HEK293 (cell line): ENCODE results near the gene SMCO4.

ENCODE experiments used
- CTCF ChIA-PET: fragments of 350-600 bp; formaldehyde crosslinking; extraction: SDS; loops from one replicate; lab custom pipeline; 2021; ENCODE audit warnings: antibody characterized with exemption; lab: Yijun Ruan, JAX
- POLR2A ChIA-PET: fragments of 300-600 bp; formaldehyde crosslinking; extraction: SDS; loops from one replicate; lab custom pipeline; 2020; ENCODE audit warnings: antibody characterized with exemption, inconsistent platforms; lab: Yijun Ruan, JAX
- H3K27ac ChIP-seq: fragments of 200-500 bp; sonication (Bioruptor generic); 2 replicates; pipeline ENCODE4 v1.5.1; 2014; ENCODE audit warnings: low read depth, low read length, control low read depth, inconsistent platforms; ENCODE audit errors: extremely low read depth
- H3K36me3 ChIP-seq, 2 experiments: fragments of 200-500 bp in 1 of 2; sonication (Bioruptor generic) in 1 of 2; 1 replicate in 1 of 2; 2 replicates in 1 of 2; pipeline ENCODE4 v1.5.1; 2014 to 2017; ENCODE audit warnings: inconsistent platforms in 2 of 2, low read length in 2 of 2; ENCODE audit not compliant: control insufficient read depth in 2 of 2, insufficient read depth in 1 of 2
- H3K4me1 ChIP-seq: fragments of 200-500 bp; sonication (Bioruptor generic); 2 replicates; pipeline ENCODE4 v1.5.1; 2014; ENCODE audit warnings: mild to moderate bottlenecking, low read length, inconsistent platforms; ENCODE audit not compliant: control insufficient read depth, insufficient read depth
- H3K4me3 ChIP-seq: 2 replicates; pipeline ENCODE4 v1.5.1; 2011; ENCODE audit warnings: low read depth, mild to moderate bottlenecking, control low read depth, low read length, moderate library complexity
- H3K9me3 ChIP-seq: fragments of 200-500 bp; sonication (Bioruptor generic); 2 replicates; pipeline ENCODE4 v1.5.1; 2014; ENCODE audit warnings: low read depth, low read length, inconsistent platforms; ENCODE audit not compliant: control insufficient read depth, insufficient read depth
- FEZF1 ChIP-seq: fragments of 450-650 bp; formaldehyde crosslinking; IDR thresholded peaks from 2 replicates; pipeline ENCODE4 v1.5.1; 2016; ENCODE audit warnings: missing biosample characterization, missing genetic modification characterization
- HOXA7 ChIP-seq: sonication (generic); formaldehyde crosslinking; IDR thresholded peaks from 2 replicates; pipeline ENCODE4 v1.8.1; 2022; ENCODE audit warnings: missing genetic modification reagents, borderline replicate concordance
- HOXC10 ChIP-seq: sonication (generic); formaldehyde crosslinking; IDR thresholded peaks from 2 replicates; pipeline ENCODE4 v1.8.1; 2023; ENCODE audit warnings: mild to moderate bottlenecking, missing genetic modification reagents
- MZF1 ChIP-seq: fragments of 450-650 bp; formaldehyde crosslinking; IDR thresholded peaks from 2 replicates; pipeline ENCODE4 v1.5.1; 2017; ENCODE audit warnings: missing biosample characterization, missing genetic modification characterization, borderline replicate concordance
- SCRT2 ChIP-seq: fragments of 450-650 bp; formaldehyde crosslinking; IDR thresholded peaks from 2 replicates; pipeline ENCODE4 v1.5.1; 2016; ENCODE audit warnings: missing biosample characterization, missing genetic modification characterization
- ZBTB21 ChIP-seq: fragments of 450-650 bp; formaldehyde crosslinking; IDR thresholded peaks from 2 replicates; pipeline ENCODE4 v1.5.1; 2017; ENCODE audit warnings: missing biosample characterization, missing genetic modification characterization
- ZFP3 ChIP-seq: fragments of 450-650 bp; formaldehyde crosslinking; IDR thresholded peaks from 2 replicates; pipeline ENCODE4 v1.5.1; 2016; ENCODE audit warnings: low read depth, missing biosample characterization, missing genetic modification characterization
- ZNF155 ChIP-seq: fragments of 450-650 bp; formaldehyde crosslinking; IDR thresholded peaks from 2 replicates; pipeline ENCODE4 v1.5.1; 2016; ENCODE audit warnings: missing biosample characterization, missing genetic modification characterization
- ZNF16 ChIP-seq: fragments of 450-650 bp; formaldehyde crosslinking; IDR thresholded peaks from 2 replicates; pipeline ENCODE4 v1.5.1; 2016; ENCODE audit warnings: low read depth, missing biosample characterization, missing genetic modification characterization
- ZNF169 ChIP-seq: fragments of 450-650 bp; formaldehyde crosslinking; IDR thresholded peaks from 2 replicates; pipeline ENCODE4 v1.5.1; 2016; ENCODE audit warnings: missing biosample characterization, missing genetic modification characterization
- ZNF223 ChIP-seq: fragments of 450-650 bp; formaldehyde crosslinking; IDR thresholded peaks from 2 replicates; pipeline ENCODE4 v1.5.1; 2016; ENCODE audit warnings: missing biosample characterization, missing genetic modification characterization
- ZNF48 ChIP-seq: fragments of 450-650 bp; formaldehyde crosslinking; IDR thresholded peaks from 2 replicates; pipeline ENCODE4 v1.5.1; 2016; ENCODE audit warnings: missing biosample characterization, missing genetic modification characterization
- ZNF654 ChIP-seq: fragments of 450-650 bp; formaldehyde crosslinking; IDR thresholded peaks from 2 replicates; pipeline ENCODE4 v1.5.1; 2016; ENCODE audit warnings: low read depth, missing biosample characterization, missing genetic modification characterization
- ZNF707 ChIP-seq: fragments of 450-650 bp; formaldehyde crosslinking; IDR thresholded peaks from 2 replicates; pipeline ENCODE4 v1.5.1; 2016; ENCODE audit warnings: missing biosample characterization, missing genetic modification characterization
- ZNF768 ChIP-seq: fragments of 450-650 bp; formaldehyde crosslinking; IDR thresholded peaks from 2 replicates; pipeline ENCODE4 v1.5.1; 2018; ENCODE audit warnings: missing biosample characterization, mild to moderate bottlenecking, missing genetic modification characterization
- ZNF837 ChIP-seq: fragments of 450-650 bp; formaldehyde crosslinking; IDR thresholded peaks from 2 replicates; pipeline ENCODE4 v1.5.1; 2016; ENCODE audit warnings: missing biosample characterization, missing genetic modification characterization
- ZNF843 ChIP-seq: fragments of 450-650 bp; formaldehyde crosslinking; IDR thresholded peaks from 2 replicates; pipeline ENCODE4 v1.5.1; 2016; ENCODE audit warnings: missing biosample characterization, missing genetic modification characterization
- TF ChIP-seq, protein P1 (sequence below): fragments of 450-650 bp; formaldehyde crosslinking; conservative IDR thresholded peaks from 2 replicates; pipeline ENCODE4 v1.5.1; 2016; ENCODE audit warnings: low read depth, missing biosample characterization, missing genetic modification characterization
- TF ChIP-seq, protein P2 (sequence below): fragments of 450-650 bp; formaldehyde crosslinking; IDR thresholded peaks from 2 replicates; pipeline ENCODE4 v1.5.1; 2017; ENCODE audit warnings: missing biosample characterization, missing genetic modification characterization
- TF ChIP-seq, protein P3 (sequence below): fragments of 450-650 bp; IDR thresholded peaks from 2 replicates; pipeline ENCODE4 v1.5.1; 2018; ENCODE audit warnings: missing biosample characterization, missing genetic modification characterization
- TF ChIP-seq, protein P4 (sequence below): fragments of 450-650 bp; formaldehyde crosslinking; IDR thresholded peaks from 2 replicates; pipeline ENCODE4 v1.5.1; 2016; ENCODE audit warnings: missing biosample characterization, missing genetic modification characterization
- TF ChIP-seq, protein P5 (sequence below): fragments of 450-650 bp; formaldehyde crosslinking; IDR thresholded peaks from 2 replicates; pipeline ENCODE4 v1.5.1; 2016; ENCODE audit warnings: missing biosample characterization, missing genetic modification characterization
- TF ChIP-seq, protein P6 (sequence below): fragments of 450-650 bp; formaldehyde crosslinking; IDR thresholded peaks from 2 replicates; pipeline ENCODE4 v1.5.1; 2016; ENCODE audit warnings: missing biosample characterization, missing genetic modification characterization, low read depth

SMCO4 gene

DNA sequence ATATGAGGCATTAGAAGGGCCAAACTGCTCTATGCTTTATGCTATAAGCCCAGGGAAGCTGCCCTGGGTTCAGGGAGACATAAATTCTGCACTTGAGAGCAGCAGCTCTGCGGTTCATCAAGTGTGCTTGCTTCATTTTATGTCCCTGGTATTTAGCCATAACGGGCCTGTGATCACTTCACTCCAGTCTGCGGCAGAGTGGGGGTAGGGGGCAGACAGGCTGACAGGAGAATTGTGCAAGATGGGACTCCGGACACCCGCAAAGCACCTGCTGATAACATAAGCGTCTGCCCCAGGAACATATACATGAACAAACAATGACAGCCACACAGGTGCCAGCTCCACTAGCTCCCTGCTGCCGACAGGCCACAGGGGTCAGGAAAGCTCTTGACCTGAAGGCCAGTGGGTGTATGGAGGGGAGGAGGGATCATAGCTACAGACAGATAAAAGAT lies 56.1 kb downstream of the SMCO4 start (continued):
- TF ChIP-seq, protein P1, sequence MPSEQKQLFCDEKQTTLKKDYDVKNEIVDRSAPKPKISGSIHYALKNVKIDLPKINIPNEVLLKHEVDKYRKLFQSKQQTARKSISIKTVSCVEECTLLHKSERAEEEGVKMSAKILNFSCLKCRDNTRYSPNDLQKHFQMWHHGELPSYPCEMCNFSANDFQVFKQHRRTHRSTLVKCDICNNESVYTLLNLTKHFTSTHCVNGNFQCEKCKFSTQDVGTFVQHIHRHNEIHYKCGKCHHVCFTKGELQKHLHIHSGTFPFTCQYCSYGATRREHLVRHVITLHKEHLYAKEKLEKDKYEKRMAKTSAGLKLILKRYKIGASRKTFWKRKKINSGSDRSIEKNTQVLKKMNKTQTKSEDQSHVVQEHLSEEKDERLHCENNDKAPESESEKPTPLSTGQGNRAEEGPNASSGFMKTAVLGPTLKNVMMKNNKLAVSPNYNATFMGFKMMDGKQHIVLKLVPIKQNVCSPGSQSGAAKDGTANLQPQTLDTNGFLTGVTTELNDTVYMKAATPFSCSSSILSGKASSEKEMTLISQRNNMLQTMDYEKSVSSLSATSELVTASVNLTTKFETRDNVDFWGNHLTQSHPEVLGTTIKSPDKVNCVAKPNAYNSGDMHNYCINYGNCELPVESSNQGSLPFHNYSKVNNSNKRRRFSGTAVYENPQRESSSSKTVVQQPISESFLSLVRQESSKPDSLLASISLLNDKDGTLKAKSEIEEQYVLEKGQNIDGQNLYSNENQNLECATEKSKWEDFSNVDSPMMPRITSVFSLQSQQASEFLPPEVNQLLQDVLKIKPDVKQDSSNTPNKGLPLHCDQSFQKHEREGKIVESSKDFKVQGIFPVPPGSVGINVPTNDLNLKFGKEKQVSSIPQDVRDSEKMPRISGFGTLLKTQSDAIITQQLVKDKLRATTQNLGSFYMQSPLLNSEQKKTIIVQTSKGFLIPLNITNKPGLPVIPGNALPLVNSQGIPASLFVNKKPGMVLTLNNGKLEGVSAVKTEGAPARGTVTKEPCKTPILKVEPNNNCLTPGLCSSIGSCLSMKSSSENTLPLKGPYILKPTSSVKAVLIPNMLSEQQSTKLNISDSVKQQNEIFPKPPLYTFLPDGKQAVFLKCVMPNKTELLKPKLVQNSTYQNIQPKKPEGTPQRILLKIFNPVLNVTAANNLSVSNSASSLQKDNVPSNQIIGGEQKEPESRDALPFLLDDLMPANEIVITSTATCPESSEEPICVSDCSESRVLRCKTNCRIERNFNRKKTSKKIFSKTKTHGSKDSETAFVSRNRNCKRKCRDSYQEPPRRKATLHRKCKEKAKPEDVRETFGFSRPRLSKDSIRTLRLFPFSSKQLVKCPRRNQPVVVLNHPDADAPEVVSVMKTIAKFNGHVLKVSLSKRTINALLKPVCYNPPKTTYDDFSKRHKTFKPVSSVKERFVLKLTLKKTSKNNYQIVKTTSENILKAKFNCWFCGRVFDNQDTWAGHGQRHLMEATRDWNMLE (tag by site-specific recombination), result no peak
- TF ChIP-seq SCRT2 (tag by site-specific recombination) (0 out of 2 replicates have a peak, but pooled peaks have one; percentile 32), ZNF654 (no peak), ZNF843 (tag by site-specific recombination) (no peak), ZNF837 (tag by site-specific recombination) (no peak), MZF1 (tag by site-specific recombination) (no peak), HOXA7 (no peak), ZBTB21 (tag by site-specific recombination) (no peak), FEZF1 (tag by site-specific recombination) (0 out of 2 replicates have a peak, but pooled peaks have one; percentile 12)
- TF ChIP-seq, protein P2, sequence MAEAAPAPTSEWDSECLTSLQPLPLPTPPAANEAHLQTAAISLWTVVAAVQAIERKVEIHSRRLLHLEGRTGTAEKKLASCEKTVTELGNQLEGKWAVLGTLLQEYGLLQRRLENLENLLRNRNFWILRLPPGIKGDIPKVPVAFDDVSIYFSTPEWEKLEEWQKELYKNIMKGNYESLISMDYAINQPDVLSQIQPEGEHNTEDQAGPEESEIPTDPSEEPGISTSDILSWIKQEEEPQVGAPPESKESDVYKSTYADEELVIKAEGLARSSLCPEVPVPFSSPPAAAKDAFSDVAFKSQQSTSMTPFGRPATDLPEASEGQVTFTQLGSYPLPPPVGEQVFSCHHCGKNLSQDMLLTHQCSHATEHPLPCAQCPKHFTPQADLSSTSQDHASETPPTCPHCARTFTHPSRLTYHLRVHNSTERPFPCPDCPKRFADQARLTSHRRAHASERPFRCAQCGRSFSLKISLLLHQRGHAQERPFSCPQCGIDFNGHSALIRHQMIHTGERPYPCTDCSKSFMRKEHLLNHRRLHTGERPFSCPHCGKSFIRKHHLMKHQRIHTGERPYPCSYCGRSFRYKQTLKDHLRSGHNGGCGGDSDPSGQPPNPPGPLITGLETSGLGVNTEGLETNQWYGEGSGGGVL (tag by site-specific recombination), result peak; percentile 45; the same call in 1 of the 2 replicates
- TF ChIP-seq, protein P3, sequence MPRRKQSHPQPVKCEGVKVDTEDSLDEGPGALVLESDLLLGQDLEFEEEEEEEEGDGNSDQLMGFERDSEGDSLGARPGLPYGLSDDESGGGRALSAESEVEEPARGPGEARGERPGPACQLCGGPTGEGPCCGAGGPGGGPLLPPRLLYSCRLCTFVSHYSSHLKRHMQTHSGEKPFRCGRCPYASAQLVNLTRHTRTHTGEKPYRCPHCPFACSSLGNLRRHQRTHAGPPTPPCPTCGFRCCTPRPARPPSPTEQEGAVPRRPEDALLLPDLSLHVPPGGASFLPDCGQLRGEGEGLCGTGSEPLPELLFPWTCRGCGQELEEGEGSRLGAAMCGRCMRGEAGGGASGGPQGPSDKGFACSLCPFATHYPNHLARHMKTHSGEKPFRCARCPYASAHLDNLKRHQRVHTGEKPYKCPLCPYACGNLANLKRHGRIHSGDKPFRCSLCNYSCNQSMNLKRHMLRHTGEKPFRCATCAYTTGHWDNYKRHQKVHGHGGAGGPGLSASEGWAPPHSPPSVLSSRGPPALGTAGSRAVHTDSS, result no peak
- TF ChIP-seq, protein P4, sequence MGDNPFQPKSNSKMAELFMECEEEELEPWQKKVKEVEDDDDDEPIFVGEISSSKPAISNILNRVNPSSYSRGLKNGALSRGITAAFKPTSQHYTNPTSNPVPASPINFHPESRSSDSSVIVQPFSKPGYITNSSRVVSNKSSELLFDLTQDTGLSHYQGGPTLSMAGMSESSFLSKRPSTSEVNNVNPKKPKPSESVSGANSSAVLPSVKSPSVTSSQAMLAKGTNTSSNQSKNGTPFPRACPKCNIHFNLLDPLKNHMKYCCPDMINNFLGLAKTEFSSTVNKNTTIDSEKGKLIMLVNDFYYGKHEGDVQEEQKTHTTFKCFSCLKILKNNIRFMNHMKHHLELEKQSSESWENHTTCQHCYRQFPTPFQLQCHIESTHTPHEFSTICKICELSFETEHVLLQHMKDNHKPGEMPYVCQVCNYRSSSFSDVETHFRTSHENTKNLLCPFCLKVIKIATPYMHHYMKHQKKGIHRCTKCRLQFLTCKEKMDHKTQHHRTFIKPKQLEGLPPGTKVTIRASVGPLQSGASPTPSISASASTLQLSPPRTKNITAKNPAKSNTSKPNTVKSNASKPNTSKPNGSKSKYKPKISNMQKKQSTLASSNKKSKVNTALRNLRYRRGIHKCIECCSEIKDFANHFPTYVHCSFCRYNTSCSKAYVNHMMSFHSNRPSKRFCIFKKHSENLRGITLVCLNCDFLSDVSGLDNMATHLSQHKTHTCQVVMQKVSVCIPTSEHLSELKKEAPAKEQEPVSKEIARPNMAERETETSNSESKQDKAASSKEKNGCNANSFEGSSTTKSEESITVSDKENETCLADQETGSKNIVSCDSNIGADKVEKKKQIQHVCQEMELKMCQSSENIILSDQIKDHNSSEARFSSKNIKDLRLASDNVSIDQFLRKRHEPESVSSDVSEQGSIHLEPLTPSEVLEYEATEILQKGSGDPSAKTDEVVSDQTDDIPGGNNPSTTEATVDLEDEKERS (tag by site-specific recombination), result no peak
- TF ChIP-seq, protein P5, sequence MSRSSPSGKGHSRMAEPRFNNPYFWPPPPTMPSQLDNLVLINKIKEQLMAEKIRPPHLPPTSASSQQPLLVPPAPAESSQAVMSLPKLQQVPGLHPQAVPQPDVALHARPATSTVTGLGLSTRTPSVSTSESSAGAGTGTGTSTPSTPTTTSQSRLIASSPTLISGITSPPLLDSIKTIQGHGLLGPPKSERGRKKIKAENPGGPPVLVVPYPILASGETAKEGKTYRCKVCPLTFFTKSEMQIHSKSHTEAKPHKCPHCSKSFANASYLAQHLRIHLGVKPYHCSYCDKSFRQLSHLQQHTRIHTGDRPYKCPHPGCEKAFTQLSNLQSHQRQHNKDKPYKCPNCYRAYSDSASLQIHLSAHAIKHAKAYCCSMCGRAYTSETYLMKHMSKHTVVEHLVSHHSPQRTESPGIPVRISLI (tag by site-specific recombination), result no peak

DNA sequence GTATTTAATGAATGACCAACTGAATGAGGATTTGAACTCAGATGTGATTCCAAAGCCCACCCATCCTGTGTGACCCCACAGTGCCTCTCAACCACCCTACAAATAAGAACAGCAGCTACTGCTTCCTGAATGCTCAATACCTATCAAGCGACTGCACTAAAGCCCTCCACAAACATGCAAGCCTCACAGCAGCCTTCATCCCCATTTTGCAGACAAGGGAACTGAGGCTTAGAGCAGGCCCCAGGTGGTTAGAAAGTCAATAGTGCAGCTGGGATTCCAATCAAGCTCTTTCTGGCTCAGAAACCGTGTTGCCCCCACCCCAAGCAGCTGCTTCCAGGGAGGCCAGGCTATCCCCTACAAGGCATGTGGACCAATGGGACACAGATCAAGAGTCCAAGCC lies 57.2 kb downstream of the SMCO4 start:
- ChIA-PET CTCF (no interaction called here), POLR2A (no interaction called here)
- no peak overlapping the region for H3K4me3 ChIP-seq
- H3K9me3 ChIP-seq, result no peaks in the 10 kb centered on the region
- peaks cover 2% of the 10 kb centered on the region; the same call in 1 of the 2 replicates for H3K4me1 ChIP-seq
- H3K36me3 ChIP-seq, result peaks cover 0 to 5% of the 10 kb centered on the region in 2 experiments; a peak in 1 of 3 replicates
- no peak overlapping the region for H3K27ac ChIP-seq
- TF ChIP-seq ZFP3 (tag by site-specific recombination), result no peak
- TF ChIP-seq ZNF768 (tag by site-specific recombination), result no peak
- TF ChIP-seq ZNF223 (tag by site-specific recombination), result no peak
- no peak for TF ChIP-seq ZNF707 (tag by site-specific recombination)
- TF ChIP-seq, protein P6, sequence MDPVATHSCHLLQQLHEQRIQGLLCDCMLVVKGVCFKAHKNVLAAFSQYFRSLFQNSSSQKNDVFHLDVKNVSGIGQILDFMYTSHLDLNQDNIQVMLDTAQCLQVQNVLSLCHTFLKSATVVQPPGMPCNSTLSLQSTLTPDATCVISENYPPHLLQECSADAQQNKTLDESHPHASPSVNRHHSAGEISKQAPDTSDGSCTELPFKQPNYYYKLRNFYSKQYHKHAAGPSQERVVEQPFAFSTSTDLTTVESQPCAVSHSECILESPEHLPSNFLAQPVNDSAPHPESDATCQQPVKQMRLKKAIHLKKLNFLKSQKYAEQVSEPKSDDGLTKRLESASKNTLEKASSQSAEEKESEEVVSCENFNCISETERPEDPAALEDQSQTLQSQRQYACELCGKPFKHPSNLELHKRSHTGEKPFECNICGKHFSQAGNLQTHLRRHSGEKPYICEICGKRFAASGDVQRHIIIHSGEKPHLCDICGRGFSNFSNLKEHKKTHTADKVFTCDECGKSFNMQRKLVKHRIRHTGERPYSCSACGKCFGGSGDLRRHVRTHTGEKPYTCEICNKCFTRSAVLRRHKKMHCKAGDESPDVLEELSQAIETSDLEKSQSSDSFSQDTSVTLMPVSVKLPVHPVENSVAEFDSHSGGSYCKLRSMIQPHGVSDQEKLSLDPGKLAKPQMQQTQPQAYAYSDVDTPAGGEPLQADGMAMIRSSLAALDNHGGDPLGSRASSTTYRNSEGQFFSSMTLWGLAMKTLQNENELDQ (tag by site-specific recombination), result no peak
- TF ChIP-seq ZNF155 (tag by site-specific recombination), result no peak
- no peak for TF ChIP-seq ZNF169
- TF ChIP-seq HOXC10 (CRISPR knock-in tag), result no peak
- no peak for TF ChIP-seq ZNF16 (tag by site-specific recombination)
- no peak for TF ChIP-seq ZNF48 (tag by site-specific recombination)
